Esophagus squamous epithelium (tissue), 4 donors: ENCODE measurements around the gene MTOR.

Experiments used
- POLR2A ChIP-seq, 4 donors: fragments of 450-650 bp; IDR thresholded peaks; one replicate each; pipeline ENCODE4 v1.6.1; 2017; ENCODE audit warnings: antibody characterized with exemption in 4 of 4, mild to moderate bottlenecking in 4 of 4, moderate library complexity in 3 of 4
- TF ChIP-seq, protein P1 (sequence below), 6 experiments: fragments of 450-650 bp in 4 of 6; fragments of 200-600 bp in 2 of 6; sonication (generic) in 2 of 6; IDR thresholded peaks; one replicate each; pipeline ENCODE4 v1.5.1; 2016 to 2019; ENCODE audit warnings: antibody characterized with exemption in 6 of 6, mild to moderate bottlenecking in 4 of 6, moderate library complexity in 4 of 6

DNA sequence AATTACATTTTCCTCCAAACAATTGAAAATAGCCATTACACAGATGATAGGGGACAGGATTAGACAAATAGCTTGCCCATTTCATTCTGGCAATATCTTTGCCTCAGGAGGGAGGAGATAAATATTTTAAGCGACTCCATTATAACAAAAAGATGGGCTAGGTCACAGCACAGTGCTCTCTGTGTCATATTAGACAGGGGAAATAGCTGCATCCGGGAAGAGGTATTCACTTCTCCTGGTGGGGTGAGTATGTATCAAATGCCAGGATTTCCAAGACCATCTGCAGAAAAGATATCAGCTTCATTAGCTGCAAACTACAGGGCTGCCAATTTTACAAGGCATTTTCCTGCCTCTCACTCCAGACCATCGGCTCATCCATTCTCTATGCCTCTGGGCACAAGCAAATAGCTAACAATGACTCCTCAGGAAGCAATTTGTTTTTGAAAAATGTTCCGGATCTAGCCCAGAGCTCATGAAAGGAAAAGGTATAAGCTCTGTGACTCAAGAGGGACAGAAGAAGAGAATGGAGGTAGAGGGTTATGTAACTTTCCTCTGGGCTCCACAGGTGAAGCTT, 115.1 kb downstream of the MTOR start:
- TF ChIP-seq, protein P1, sequence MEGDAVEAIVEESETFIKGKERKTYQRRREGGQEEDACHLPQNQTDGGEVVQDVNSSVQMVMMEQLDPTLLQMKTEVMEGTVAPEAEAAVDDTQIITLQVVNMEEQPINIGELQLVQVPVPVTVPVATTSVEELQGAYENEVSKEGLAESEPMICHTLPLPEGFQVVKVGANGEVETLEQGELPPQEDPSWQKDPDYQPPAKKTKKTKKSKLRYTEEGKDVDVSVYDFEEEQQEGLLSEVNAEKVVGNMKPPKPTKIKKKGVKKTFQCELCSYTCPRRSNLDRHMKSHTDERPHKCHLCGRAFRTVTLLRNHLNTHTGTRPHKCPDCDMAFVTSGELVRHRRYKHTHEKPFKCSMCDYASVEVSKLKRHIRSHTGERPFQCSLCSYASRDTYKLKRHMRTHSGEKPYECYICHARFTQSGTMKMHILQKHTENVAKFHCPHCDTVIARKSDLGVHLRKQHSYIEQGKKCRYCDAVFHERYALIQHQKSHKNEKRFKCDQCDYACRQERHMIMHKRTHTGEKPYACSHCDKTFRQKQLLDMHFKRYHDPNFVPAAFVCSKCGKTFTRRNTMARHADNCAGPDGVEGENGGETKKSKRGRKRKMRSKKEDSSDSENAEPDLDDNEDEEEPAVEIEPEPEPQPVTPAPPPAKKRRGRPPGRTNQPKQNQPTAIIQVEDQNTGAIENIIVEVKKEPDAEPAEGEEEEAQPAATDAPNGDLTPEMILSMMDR (IDR thresholded peaks at IDR 0.05) = no peak
- no peak for TF ChIP-seq POLR2A (IDR thresholded peaks at IDR 0.05)
